ENCODE results near the gene POC1B.

POC1B gene

GRCh38 chr12:89436062-89436461 is 89.8 kb downstream of the POC1B start:
- Histone ChIP-seq H3K27ac (no peak overlapping the region), H3K4me3 (ENCODE audit: low read depth, low read length) (no peak overlapping the region), H3K4me2 (ENCODE audit: low read length) (no peak overlapping the region), H3K9ac (no peak overlapping the region), H3K79me2 (peaks cover 3% of the 10 kb centered on the region), H3K4me1 (no peaks in the 10 kb centered on the region), H3K27me3 (ENCODE audit: control insufficient read depth, insufficient read depth, low read length) (no peaks in the 10 kb centered on the region), H3K36me3 (ENCODE audit: control insufficient read depth, insufficient read depth, low read length) (no peaks in the 10 kb centered on the region), H2AFZ (no peak overlapping the region), H3K9me3 (ENCODE audit: control insufficient read depth, low read length) (no peaks in the 10 kb centered on the region)
- TF ChIP-seq CTCF (IDR thresholded peaks at IDR 0.05): no peak

- no peak overlapping the region for H3K4me3 ChIP-seq (ENCODE audit: low read depth, low read length)
- no peak overlapping the region for H3K27ac ChIP-seq
- H3K4me2 ChIP-seq (ENCODE audit: low read length): no peak overlapping the region
- H3K4me1 ChIP-seq: peaks cover 4% of the 10 kb centered on the region
- TF ChIP-seq CTCF (IDR thresholded peaks at IDR 0.05): no peak
- no peak overlapping the region for H3K9ac ChIP-seq
- no peaks in the 10 kb centered on the region for H3K27me3 ChIP-seq (ENCODE audit: control insufficient read depth, insufficient read depth, low read length)
- no peaks in the 10 kb centered on the region for H3K9me3 ChIP-seq (ENCODE audit: control insufficient read depth, low read length)
- H3K36me3 ChIP-seq (ENCODE audit: control insufficient read depth, insufficient read depth, low read length): no peaks in the 10 kb centered on the region
- H3K79me2 ChIP-seq: peaks cover 3% of the 10 kb centered on the region
- no peak overlapping the region for H2AFZ ChIP-seq
Measured at GRCh38 chr12:89433634-89434033, 92.2 kb downstream of the POC1B start.

- Histone ChIP-seq H3K36me3 (ENCODE audit: control insufficient read depth, insufficient read depth, low read length) (no peaks in the 10 kb centered on the region), H3K9me3 (ENCODE audit: control insufficient read depth, low read length) (no peaks in the 10 kb centered on the region), H3K4me2 (ENCODE audit: low read length) (no peak overlapping the region), H3K9ac (no peak overlapping the region), H3K27ac (no peak overlapping the region), H2AFZ (no peak overlapping the region), H3K4me1 (peaks cover 4% of the 10 kb centered on the region), H3K79me2 (peaks cover 3% of the 10 kb centered on the region), H3K27me3 (ENCODE audit: control insufficient read depth, insufficient read depth, low read length) (no peaks in the 10 kb centered on the region), H3K4me3 (ENCODE audit: low read depth, low read length) (no peak overlapping the region)
- TF ChIP-seq CTCF (IDR thresholded peaks at IDR 0.05): no peak
Measured at GRCh38 chr12:89432396-89432795, 93.5 kb downstream of the POC1B start.

- Histone ChIP-seq H3K4me3 (ENCODE audit: low read depth, low read length) (no peak overlapping the region), H3K9me3 (ENCODE audit: control insufficient read depth, low read length) (no peaks in the 10 kb centered on the region), H3K27ac (no peak overlapping the region), H2AFZ (no peak overlapping the region), H3K79me2 (peaks cover 3% of the 10 kb centered on the region), H3K4me2 (ENCODE audit: low read length) (no peak overlapping the region), H3K27me3 (ENCODE audit: control insufficient read depth, insufficient read depth, low read length) (no peaks in the 10 kb centered on the region), H3K9ac (no peak overlapping the region), H3K4me1 (peaks cover 4% of the 10 kb centered on the region), H3K36me3 (ENCODE audit: control insufficient read depth, insufficient read depth, low read length) (no peaks in the 10 kb centered on the region)
- no peak for TF ChIP-seq CTCF (IDR thresholded peaks at IDR 0.05)
Measured at GRCh38 chr12:89429528-89429927, 96.3 kb downstream of the POC1B start.

GRCh38 chr12:89427508-89428156 is 98.2 kb downstream of the POC1B start:
- no peak overlapping the region for H3K4me3 ChIP-seq (ENCODE audit: low read depth, low read length)
- H3K27me3 ChIP-seq (ENCODE audit: control insufficient read depth, insufficient read depth, low read length): no peaks in the 10 kb centered on the region
- H3K4me1 ChIP-seq: peaks cover 4% of the 10 kb centered on the region
- no peak for TF ChIP-seq CTCF (IDR thresholded peaks at IDR 0.05)
- H3K9me3 ChIP-seq (ENCODE audit: control insufficient read depth, low read length): no peaks in the 10 kb centered on the region
- H3K4me2 ChIP-seq (ENCODE audit: low read length): no peak overlapping the region
- H3K36me3 ChIP-seq (ENCODE audit: control insufficient read depth, insufficient read depth, low read length): no peaks in the 10 kb centered on the region
- H3K79me2 ChIP-seq: peaks cover 3% of the 10 kb centered on the region
- no peak overlapping the region for H3K27ac ChIP-seq
- no peak overlapping the region for H3K9ac ChIP-seq
- no peak overlapping the region for H2AFZ ChIP-seq
